ENCODE results near the gene FAF1. TPM values are rescaled to one million over a fixed set of nuclear protein-coding genes. Genes with fewer than 3 reads are reported as not detected.

The FAF1 gene
- total and polyA plus RNA-seq, 8 donors = 20.1 to 144 (median 27.4) TPM

DNA sequence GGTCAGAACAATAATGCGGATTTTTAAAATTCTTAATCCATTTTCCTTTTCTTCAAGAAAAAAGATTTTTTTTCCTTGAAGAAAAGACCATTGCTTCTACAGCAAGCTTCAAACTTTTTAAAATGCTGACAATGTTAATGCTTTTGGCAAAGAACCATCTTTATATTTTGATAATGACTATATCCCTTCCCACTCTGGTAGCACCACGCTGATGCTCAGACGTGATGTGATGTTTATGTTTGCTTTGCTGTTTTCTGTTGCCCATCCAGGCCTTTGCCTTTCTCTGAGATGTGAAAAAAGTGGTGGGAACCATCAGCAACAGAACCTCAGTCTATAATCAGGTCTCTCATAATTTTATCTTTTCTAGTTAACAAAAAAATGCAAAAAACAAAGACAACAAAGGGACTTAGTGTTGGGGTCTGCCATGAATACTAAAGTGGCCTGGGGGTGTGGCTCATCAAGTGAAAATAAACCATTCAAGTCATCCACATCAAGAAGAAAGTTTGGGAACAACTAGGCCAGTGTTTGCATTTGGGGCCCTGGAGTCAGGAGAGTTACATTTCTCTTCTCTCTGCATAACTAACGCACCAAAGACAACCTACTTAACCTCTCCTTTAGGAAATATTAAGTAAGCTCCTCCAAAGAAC lies 292.2 kb downstream of the FAF1 start:
- H3K27ac ChIP-seq = no peak overlapping the region
- peaks cover 0 to 25% (median 18%) of the 10 kb centered on the region in 4 donors for H3K4me1 ChIP-seq
- 71 to 78% (median 76%) methylated on average over 4 of the region's 4 CpGs for WGBS, 5 donors
- TF ChIP-seq POLR2A (IDR thresholded peaks at IDR 0.05) = no peak
- TF ChIP-seq EP300 (IDR thresholded peaks at IDR 0.05) = no peak
- TF ChIP-seq POLR2AphosphoS5 (IDR thresholded peaks at IDR 0.05) = no peak
- TF ChIP-seq, protein P1, sequence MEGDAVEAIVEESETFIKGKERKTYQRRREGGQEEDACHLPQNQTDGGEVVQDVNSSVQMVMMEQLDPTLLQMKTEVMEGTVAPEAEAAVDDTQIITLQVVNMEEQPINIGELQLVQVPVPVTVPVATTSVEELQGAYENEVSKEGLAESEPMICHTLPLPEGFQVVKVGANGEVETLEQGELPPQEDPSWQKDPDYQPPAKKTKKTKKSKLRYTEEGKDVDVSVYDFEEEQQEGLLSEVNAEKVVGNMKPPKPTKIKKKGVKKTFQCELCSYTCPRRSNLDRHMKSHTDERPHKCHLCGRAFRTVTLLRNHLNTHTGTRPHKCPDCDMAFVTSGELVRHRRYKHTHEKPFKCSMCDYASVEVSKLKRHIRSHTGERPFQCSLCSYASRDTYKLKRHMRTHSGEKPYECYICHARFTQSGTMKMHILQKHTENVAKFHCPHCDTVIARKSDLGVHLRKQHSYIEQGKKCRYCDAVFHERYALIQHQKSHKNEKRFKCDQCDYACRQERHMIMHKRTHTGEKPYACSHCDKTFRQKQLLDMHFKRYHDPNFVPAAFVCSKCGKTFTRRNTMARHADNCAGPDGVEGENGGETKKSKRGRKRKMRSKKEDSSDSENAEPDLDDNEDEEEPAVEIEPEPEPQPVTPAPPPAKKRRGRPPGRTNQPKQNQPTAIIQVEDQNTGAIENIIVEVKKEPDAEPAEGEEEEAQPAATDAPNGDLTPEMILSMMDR (IDR thresholded peaks at IDR 0.05) = no peak
- no peaks in the 10 kb centered on the region for H3K27me3 ChIP-seq
- H3K36me3 ChIP-seq = peaks cover 0 to 2% (median 0%) of the 10 kb centered on the region in 4 donors
- no peaks in the 10 kb centered on the region for H3K9me3 ChIP-seq
- DNase-seq = no peak
- H3K4me3 ChIP-seq = no peak overlapping the region
- intact Hi-C loops (cut with DNase I; ENCODE audit: low total_unique reads) = no loop called here

DNA sequence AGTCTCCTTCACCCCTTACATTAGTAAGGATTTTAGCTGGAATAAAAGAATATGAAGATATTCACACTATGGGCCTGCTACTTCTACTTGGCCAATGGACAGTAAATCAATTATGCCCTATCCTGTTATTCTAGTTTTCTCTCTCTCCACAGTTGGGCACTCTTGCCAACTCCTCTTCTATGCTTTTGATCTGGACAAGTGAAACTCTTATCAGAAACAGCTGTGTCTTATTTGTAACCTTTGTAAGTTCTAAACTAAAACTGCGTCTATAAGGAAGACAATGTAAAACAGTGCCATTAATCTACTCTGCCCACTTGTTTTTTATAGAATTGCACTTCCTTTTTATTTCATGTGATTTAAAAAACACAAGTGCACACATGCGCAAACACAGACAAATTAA lies 292.8 kb downstream of the FAF1 start:
- Histone ChIP-seq H3K4me3 (no peak overlapping the region), H3K27me3 (no peaks in the 10 kb centered on the region), H3K9me3 (no peaks in the 10 kb centered on the region), H3K36me3 (no peaks in the 10 kb centered on the region), H3K4me1 (peaks cover 0 to 25% (median 18%) of the 10 kb centered on the region in 4 donors), H3K27ac (no peak overlapping the region)
- DNase-seq = no peak
- intact Hi-C loops (cut with DNase I; ENCODE audit: low total_unique reads) = no loop called here
- no peak for TF ChIP-seq POLR2AphosphoS5 (IDR thresholded peaks at IDR 0.05)
- no peak for TF ChIP-seq POLR2A (IDR thresholded peaks at IDR 0.05)
- TF ChIP-seq, protein P1 (IDR thresholded peaks at IDR 0.05) = no peak
- TF ChIP-seq EP300 (IDR thresholded peaks at IDR 0.05) = no peak
- WGBS, 5 donors = 54 to 70% (median 63%) methylated on average over 2 of the region's 2 CpGs

DNA sequence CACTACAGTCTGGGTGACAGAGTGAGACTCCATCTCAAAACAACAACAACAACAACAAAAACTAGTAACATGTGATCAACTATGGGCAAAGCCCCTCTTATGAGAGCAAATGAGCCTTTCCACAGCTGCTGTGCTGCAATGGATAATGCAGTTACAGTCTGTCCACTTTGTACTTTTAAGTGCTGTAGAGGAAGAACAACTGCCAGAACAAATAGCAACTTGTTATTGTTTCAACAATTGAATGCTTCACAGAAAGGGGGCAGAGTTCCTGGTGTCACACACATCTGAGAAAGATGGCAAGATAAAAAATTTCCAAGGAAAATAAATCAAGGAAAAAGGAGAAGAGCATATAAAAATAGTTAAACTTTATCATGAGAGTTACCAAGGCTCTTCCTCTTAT lies 293.2 kb downstream of the FAF1 start:
- TF ChIP-seq, protein P1 (IDR thresholded peaks at IDR 0.05) = no peak
- no peak for TF ChIP-seq POLR2AphosphoS5 (IDR thresholded peaks at IDR 0.05)
- TF ChIP-seq POLR2A (IDR thresholded peaks at IDR 0.05) = no peak
- no peak overlapping the region for H3K27ac ChIP-seq
- H3K9me3 ChIP-seq = no peaks in the 10 kb centered on the region
- H3K4me1 ChIP-seq = peaks cover 0 to 25% (median 18%) of the 10 kb centered on the region in 4 donors
- no peak overlapping the region for H3K4me3 ChIP-seq
- no peaks in the 10 kb centered on the region for H3K27me3 ChIP-seq
- intact Hi-C loops (cut with DNase I; ENCODE audit: low total_unique reads) = no loop called here
- H3K36me3 ChIP-seq = no peaks in the 10 kb centered on the region
- no peak for DNase-seq

DNA sequence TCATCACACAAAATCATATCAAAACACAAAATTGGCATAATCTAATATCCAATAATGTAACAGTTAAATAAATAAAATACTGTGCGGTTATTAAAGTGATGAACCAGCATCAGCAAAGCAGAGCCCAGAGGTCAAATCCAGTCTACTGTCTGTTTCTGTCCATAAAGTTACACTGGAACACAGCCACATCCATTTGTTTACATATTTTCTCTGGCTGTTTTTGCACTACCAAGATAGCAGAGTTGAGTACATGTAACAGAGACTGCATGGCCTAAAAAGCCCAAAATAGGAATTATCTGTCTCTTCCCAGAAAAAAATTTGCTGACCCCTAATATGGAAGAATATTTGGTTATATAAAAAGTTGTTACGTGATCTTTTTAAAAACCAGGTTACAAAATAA lies 294.7 kb downstream of the FAF1 start:
- WGBS, 5 donors = 69 to 82% (median 76%) methylated on average over 2 of the region's 2 CpGs
- H3K4me1 ChIP-seq = peaks cover 0 to 25% (median 18%) of the 10 kb centered on the region in 4 donors
- H3K27me3 ChIP-seq = no peaks in the 10 kb centered on the region
- peak in 1 of 2 donors; percentile 27 for DNase-seq
- H3K36me3 ChIP-seq = no peaks in the 10 kb centered on the region
- H3K27ac ChIP-seq = no peak overlapping the region
- TF ChIP-seq, protein P1 (IDR thresholded peaks at IDR 0.05) = no peak
- TF ChIP-seq POLR2A (IDR thresholded peaks at IDR 0.05) (no peak), POLR2AphosphoS5 (IDR thresholded peaks at IDR 0.05) (no peak), EP300 (IDR thresholded peaks at IDR 0.05) (no peak)
- H3K9me3 ChIP-seq = no peaks in the 10 kb centered on the region
- H3K4me3 ChIP-seq = no peak overlapping the region
- intact Hi-C loops (cut with DNase I; ENCODE audit: low total_unique reads) = no loop called here
